K562 (cell line): ENCODE data around the gene ARHGAP33. TPM values are rescaled to one million over a fixed set of nuclear protein-coding genes. Genes with fewer than 3 reads are reported as not detected.

Experiments used
- ATAC-seq: fragments of 200-7000 bp; cut with Tn5 transposase; 3 replicates; pipeline ENCODE4 v1.9.1; 2020; ENCODE audit warnings: moderate library complexity
- BruUV-seq: library from RNA; stranded (reverse); fragments of 400-500 nt; replicated peaks from 2 replicates; lab custom pipeline; 2021; lab: Mats Ljungman, UMichigan
- CTCF ChIA-PET: fragments of 300-600 bp; formaldehyde crosslinking; extraction: SDS; loops from one replicate; lab custom pipeline; 2021; ENCODE audit warnings: low intra/inter-chr PET ratio; lab: Yijun Ruan, JAX
- POLR2A ChIA-PET: fragments of 300-600, 350-650 bp; sonication (Branson Sonifier 250); formaldehyde crosslinking; extraction: SDS; loops from one replicate; lab custom pipeline; 2021; ENCODE audit warnings: antibody characterized with exemption, inconsistent platforms; lab: Yijun Ruan, JAX
- DNase-seq, 4 experiments: peaks; one replicate each; pipeline versions ENCODE4 v3.0.0 to v3.0.0-alpha.2; 2011 to 2018; ENCODE audit warnings: low spot score in 3 of 4, mixed read lengths in 3 of 4; ENCODE audit errors: extremely low read depth in 1 of 4
- FAIRE-seq: peaks from 2 replicates; lab custom pipeline; 2011; peaks lifted over from hg19 to GRCh38; lab: Jason Lieb, UNC
- H2AFZ ChIP-seq: 2 replicates; pipeline ENCODE4 v1.6.0; 2011; ENCODE audit warnings: low read depth, low read length, control low read depth, inconsistent platforms
- H3K27ac ChIP-seq: fragments of 200-600 bp; 3 replicates; pipeline ENCODE4 v1.8.0; 2011; ENCODE audit warnings: low read depth, mild to moderate bottlenecking, control low read depth, inconsistent platforms, low read length, moderate library complexity, mixed read lengths; ENCODE audit errors: extremely low read depth
- H3K27me3 ChIP-seq, 2 experiments: fragments of 300-600 bp in 1 of 2; 2 replicates in 1 of 2; 3 replicates in 1 of 2; pipeline versions ENCODE4 v1.6.0 to v1.8.0; 2011; ENCODE audit warnings: inconsistent platforms in 2 of 2, low read length in 2 of 2, mild to moderate bottlenecking in 1 of 2, mixed read lengths in 1 of 2, moderate library complexity in 1 of 2; ENCODE audit not compliant: control insufficient read depth in 2 of 2, insufficient read depth in 2 of 2
- H3K36me3 ChIP-seq: fragments of 300-600 bp; 3 replicates; pipeline ENCODE4 v1.8.0; 2011; ENCODE audit warnings: mild to moderate bottlenecking, low read length, inconsistent platforms; ENCODE audit not compliant: control insufficient read depth, insufficient read depth
- H3K4me1 ChIP-seq, 2 experiments: fragments of 200-600 bp in 1 of 2; replicated peaks in 1 of 2; 2 replicates in 1 of 2; 3 replicates in 1 of 2; pipeline versions ENCODE4 v1.5.1 to v1.8.0; 2011; ENCODE audit warnings: inconsistent platforms in 2 of 2, low read length in 2 of 2, mild to moderate bottlenecking in 1 of 2, mixed read lengths in 1 of 2, moderate library complexity in 1 of 2; ENCODE audit not compliant: control insufficient read depth in 2 of 2, insufficient read depth in 2 of 2
- H3K4me2 ChIP-seq: 2 replicates; pipeline ENCODE4 v1.6.1; 2011; ENCODE audit warnings: low read length, control low read depth, inconsistent platforms, mixed read lengths; ENCODE audit not compliant: insufficient read depth
- H3K4me3 ChIP-seq: fragments of 200-600 bp; sonication (generic), shearing (Covaris generic); 2 replicates; pipeline ENCODE4 v1.5.1; 2016; ENCODE audit warnings: control low read depth, inconsistent platforms
- H3K79me2 ChIP-seq: fragments of 200-600 bp; 3 replicates; pipeline ENCODE4 v1.8.0; 2011; ENCODE audit warnings: low read length, inconsistent platforms; ENCODE audit not compliant: control insufficient read depth, insufficient read depth
- H3K9ac ChIP-seq, 2 experiments: 2 replicates each; pipeline versions ENCODE4 v1.6.0 to v1.6.1; 2011; ENCODE audit warnings: low read depth in 2 of 2, low read length in 2 of 2, control low read depth in 1 of 2, inconsistent platforms in 1 of 2, mild to moderate bottlenecking in 1 of 2, mixed read lengths in 1 of 2; ENCODE audit not compliant: insufficient read depth in 1 of 2
- H3K9me1 ChIP-seq: one replicate; pipeline ENCODE4 v1.6.0; 2011; ENCODE audit warnings: inconsistent platforms, mild to moderate bottlenecking, low read length, moderate library complexity; ENCODE audit not compliant: control insufficient read depth, insufficient read depth
- H3K9me3 ChIP-seq: replicated peaks from 2 replicates; pipeline ENCODE4 v1.5.1; 2011; ENCODE audit warnings: low read depth, low read length, inconsistent platforms; ENCODE audit not compliant: control insufficient read depth, insufficient read depth
- H4K20me1 ChIP-seq: replicated peaks from 2 replicates; pipeline ENCODE4 v1.6.1; 2011; ENCODE audit warnings: low read length, inconsistent platforms, mixed read lengths; ENCODE audit not compliant: control insufficient read depth, insufficient read depth
- CREM ChIP-seq: IDR thresholded peaks from 2 replicates; pipeline ENCODE4 v1.6.1; 2014; ENCODE audit warnings: antibody characterized with exemption, low read depth
- ELF4 ChIP-seq: fragments of 450-650 bp; formaldehyde crosslinking; IDR thresholded peaks from 2 replicates; pipeline ENCODE4 v1.4.0; 2022; ENCODE audit warnings: missing genetic modification characterization
- FOXA3 ChIP-seq, 2 experiments: fragments of 450-650 bp in 1 of 2; sonication (generic) in 1 of 2; formaldehyde crosslinking; IDR thresholded peaks in 1 of 2; conservative IDR thresholded peaks in 1 of 2; 2 replicates each; pipeline versions ENCODE4 v1.4.0 to v1.8.0; 2020 to 2022; ENCODE audit warnings: mild to moderate bottlenecking in 2 of 2, missing genetic modification reagents in 1 of 2
- FOXK1 ChIP-seq: sonication (generic); formaldehyde crosslinking; IDR thresholded peaks from 2 replicates; pipeline ENCODE4 v1.8.0; 2022; ENCODE audit warnings: missing genetic modification reagents, mild to moderate bottlenecking, borderline replicate concordance
- KDM5B ChIP-seq: fragments of 200-600 bp; sonication (generic); IDR thresholded peaks from 2 replicates; pipeline ENCODE4 v1.6.1; 2012; ENCODE audit warnings: low read depth, mild to moderate bottlenecking, moderate library complexity, low read length, control low read depth, inconsistent platforms; ENCODE audit not compliant: insufficient replicate concordance
- NR2F6 ChIP-seq: fragments of 450-650 bp; formaldehyde crosslinking; IDR thresholded peaks from 2 replicates; pipeline ENCODE4 v1.4.0; 2020; ENCODE audit warnings: mild to moderate bottlenecking
- POLR2H ChIP-seq: IDR thresholded peaks from 2 replicates; pipeline ENCODE4 v1.6.1; 2016; ENCODE audit warnings: missing genetic modification characterization, low read depth, mild to moderate bottlenecking, control low read depth, missing compliant biosample characterization, moderate library complexity
- RB1 ChIP-seq: fragments of 450-650 bp; IDR thresholded peaks from 2 replicates; pipeline ENCODE4 v1.6.1; 2017; ENCODE audit warnings: low read depth, mild to moderate bottlenecking
- RBBP5 ChIP-seq: fragments of 200-600 bp; sonication (generic); IDR thresholded peaks from 2 replicates; pipeline ENCODE4 v1.6.1; 2012; ENCODE audit warnings: borderline replicate concordance, mild to moderate bottlenecking, low read length, control low read depth, inconsistent platforms; ENCODE audit not compliant: insufficient read depth, poor library complexity, severe bottlenecking
- TAF7 ChIP-seq: fragments of 450-650 bp; IDR thresholded peaks from 2 replicates; pipeline ENCODE4 v1.6.1; 2016; ENCODE audit warnings: missing genetic modification characterization, missing compliant biosample characterization
- TEAD4 ChIP-seq, 2 experiments: sonication (generic) in 1 of 2; formaldehyde crosslinking in 1 of 2; IDR thresholded peaks; 2 replicates each; pipeline versions ENCODE4 v1.6.1 to v1.8.0; 2012 to 2022; ENCODE audit warnings: borderline replicate concordance in 1 of 2, inconsistent platforms in 1 of 2, low read length in 1 of 2, mild to moderate bottlenecking in 1 of 2, missing genetic modification reagents in 1 of 2
- VEZF1 ChIP-seq: fragments of 200-800 bp; sonication (Bioruptor generic); IDR thresholded peaks from 2 replicates; pipeline ENCODE4 v1.6.1; 2017; ENCODE audit warnings: missing genetic modification characterization, missing compliant biosample characterization
- XRCC4 ChIP-seq: IDR thresholded peaks from one replicate; pipeline ENCODE4 v1.6.1; 2011; ENCODE audit not compliant: insufficient read depth, insufficient read length; ENCODE audit errors: extremely low read depth
- ZNF316 ChIP-seq: fragments of 450-650 bp; IDR thresholded peaks from 2 replicates; pipeline ENCODE4 v1.6.1; 2016
- WGBS: fragments of 100-300 bp; shearing (Covaris generic); methylation state at CpG from one replicate; pipeline ENCODE4 v1.1.6; 2016; ENCODE audit warnings: low coverage, mixed read lengths; ENCODE audit not compliant: insufficient coverage; ENCODE audit errors: missing lambda C conversion rate; 5-methylcytosine and 5-hydroxymethylcytosine counted together
- in situ Hi-C: fragments of 300-500 bp; cut with MboI; formaldehyde crosslinking; loops from 4 replicates; pipeline ENCODE4 v1.15.0; 2018; ENCODE audit warnings: inconsistent platforms, mixed read lengths
- intact Hi-C: fragments of 100-400 bp; cut with micrococcal nuclease; formaldehyde crosslinking; loops from 2 replicates; pipeline ENCODE4 v1.14.2; 2022
- polyA plus RNA-seq, 8 experiments: library from polyadenylated mRNA; depleted of rRNA in 4 of 8; stranded (reverse) in 5 of 8; unstranded in 3 of 8; fragments of >200 nt; fragmentation: Nextera tagmentation in 2 of 8; fragmentation: Illumina TruSeq in 1 of 8; extraction: Ambion mirVana in 2 of 8; extraction: Trizol in 1 of 8; gene quantifications; 2 replicates each; pipeline versions ENCODE4 v1.2.1 to v1.2.3, GENCODE V29; 2011 to 2014; ENCODE audit warnings: inconsistent platforms in 1 of 8, missing spikeins in 1 of 8
- total RNA-seq, 7 experiments: library from RNA; depleted of rRNA in 6 of 7; stranded (reverse); fragments of >200 nt in 6 of 7; fragmentation: Illumina TruSeq in 2 of 7; extraction: Trizol in 2 of 7; gene quantifications; 2 replicates each; pipeline versions ENCODE4 v1.2.1 to v1.2.3, GENCODE V29; 2011 to 2021; ENCODE audit warnings: low replicate concordance in 1 of 7
- TF ChIP-seq, protein P1 (sequence below): fragments of 450-650 bp; IDR thresholded peaks from 2 replicates; pipeline ENCODE4 v1.6.1; 2016; ENCODE audit warnings: low read depth, mild to moderate bottlenecking, moderate library complexity
- TF ChIP-seq, protein P2 (sequence below): IDR thresholded peaks from 3 replicates; pipeline ENCODE4 v1.6.1; 2011; ENCODE audit warnings: borderline replicate concordance, mild to moderate bottlenecking; ENCODE audit not compliant: insufficient read length, insufficient read depth

Gene ARHGAP33
- total and polyA plus RNA-seq, 9 of the 15 experiments (the other 6 are each of a cell fraction or from before 2014, with no cell fraction given) = 0.06 to 26.6 (median 1.6) TPM; not detected in 1

GRCh38 chr19:35744430-35745327 is 30.7 kb upstream of the ARHGAP33 start:
- peaks cover 32 to 55% of the 10 kb centered on the region in 2 experiments; a peak in 4 of 5 replicates for H3K4me1 ChIP-seq
- TF ChIP-seq RB1 = peak; percentile 52; the same call in 1 of the 2 replicates
- TF ChIP-seq NR2F6 (CRISPR knock-in tag) = no peak
- TF ChIP-seq VEZF1 (CRISPR knock-in tag) = peak; percentile 63; the same call in 1 of the 2 replicates
- no peak for TF ChIP-seq ZNF316
- TF ChIP-seq, protein P1, sequence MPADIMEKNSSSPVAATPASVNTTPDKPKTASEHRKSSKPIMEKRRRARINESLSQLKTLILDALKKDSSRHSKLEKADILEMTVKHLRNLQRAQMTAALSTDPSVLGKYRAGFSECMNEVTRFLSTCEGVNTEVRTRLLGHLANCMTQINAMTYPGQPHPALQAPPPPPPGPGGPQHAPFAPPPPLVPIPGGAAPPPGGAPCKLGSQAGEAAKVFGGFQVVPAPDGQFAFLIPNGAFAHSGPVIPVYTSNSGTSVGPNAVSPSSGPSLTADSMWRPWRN = 0 out of 2 replicates have a peak, but pooled peaks have one; percentile 11
- TF ChIP-seq CREM = peak; percentile 54
- TF ChIP-seq, protein P2, sequence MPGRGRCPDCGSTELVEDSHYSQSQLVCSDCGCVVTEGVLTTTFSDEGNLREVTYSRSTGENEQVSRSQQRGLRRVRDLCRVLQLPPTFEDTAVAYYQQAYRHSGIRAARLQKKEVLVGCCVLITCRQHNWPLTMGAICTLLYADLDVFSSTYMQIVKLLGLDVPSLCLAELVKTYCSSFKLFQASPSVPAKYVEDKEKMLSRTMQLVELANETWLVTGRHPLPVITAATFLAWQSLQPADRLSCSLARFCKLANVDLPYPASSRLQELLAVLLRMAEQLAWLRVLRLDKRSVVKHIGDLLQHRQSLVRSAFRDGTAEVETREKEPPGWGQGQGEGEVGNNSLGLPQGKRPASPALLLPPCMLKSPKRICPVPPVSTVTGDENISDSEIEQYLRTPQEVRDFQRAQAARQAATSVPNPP = no peak
- TF ChIP-seq POLR2H (tag) = peak; percentile 76; the same call in 1 of the 2 replicates
- peak; percentile 71 for TF ChIP-seq RBBP5
- peak; percentile 62 for TF ChIP-seq KDM5B
- peak; percentile 52; the same call in 1 of the 2 replicates for TF ChIP-seq TAF7 (tag)
- TF ChIP-seq XRCC4 = no peak
- 0 out of 2 replicates have a peak, but pooled peaks have one; percentile 9 for TF ChIP-seq FOXK1 (CRISPR knock-in tag)
- peak; percentile 39; the same call in 1 of the 2 replicates for TF ChIP-seq ELF4 (CRISPR knock-in tag)
- TF ChIP-seq TEAD4 (IDR thresholded peaks at IDR 0.05; ENCODE audit: low read length) = 0 out of 2 replicates have a peak, but pooled peaks have one; percentile 9
- no peak for TF ChIP-seq TEAD4 (CRISPR knock-in tag; IDR thresholded peaks at IDR 0.05; ENCODE audit: borderline replicate concordance)
- 0 out of 4 replicates have a peak, but pooled peaks of 1 of the 2 experiments have one; percentile 50 for TF ChIP-seq FOXA3 (CRISPR knock-in tag; conservative IDR thresholded peaks at IDR 0.05 in 1 of 2, IDR thresholded peaks at IDR 0.05 in 1 of 2)

More at GRCh38 chr19:35744430-35745327, 30.7 kb upstream of the ARHGAP33 start:
- FAIRE-seq (peak; percentile 46), DNase-seq (peak; percentile 83 to 97 (median 86)), ATAC-seq (peak; percentile 73)
- intact Hi-C loops = loop anchor here (10.0 kb wide), 1 partner anchor 100 kb away; the partner anchor contains the start of genes COX6B1 and ETV2
- 6% methylated on average over 40 of the region's 41 CpGs for WGBS
- H3K27ac ChIP-seq = peak overlapping the region; percentile 99
- peak overlapping the region; percentile 92 for H3K4me3 ChIP-seq
- BruUV-seq = TSS peak; percentile 67
- H4K20me1 ChIP-seq = no peaks in the 10 kb centered on the region
- H3K27me3 ChIP-seq = no peaks in the 10 kb centered on the region
- H3K79me2 ChIP-seq = peaks cover 16% of the 10 kb centered on the region
- H3K9me1 ChIP-seq = no peaks in the 10 kb centered on the region
- ChIA-PET POLR2A (interaction anchor here (0.6 to 1.9 kb wide), 6 partner anchors 8 to 400 kb away, joined by 3 to 12 read pairs (median 4); partner anchors contain the start of gene PROSER3), CTCF (no interaction called here)
- peak overlapping the region; percentile 95 for H3K4me2 ChIP-seq
- H3K36me3 ChIP-seq = peaks cover 19% of the 10 kb centered on the region; the same call in 1 of the 3 replicates
- in situ Hi-C loops = no loop called here
- peak overlapping the region; percentile 92 for H2AFZ ChIP-seq
- H3K9ac ChIP-seq = peak overlapping the region; percentile 92 to 94
- no peaks in the 10 kb centered on the region for H3K9me3 ChIP-seq
